ENCODE data around the gene NDUFAF8.

Gene NDUFAF8

GRCh38 chr17:81256616-81257015, 17.5 kb downstream of the NDUFAF8 start:
- no peak for DNase-seq (ENCODE audit: extremely low read depth, low read depth)

DNA sequence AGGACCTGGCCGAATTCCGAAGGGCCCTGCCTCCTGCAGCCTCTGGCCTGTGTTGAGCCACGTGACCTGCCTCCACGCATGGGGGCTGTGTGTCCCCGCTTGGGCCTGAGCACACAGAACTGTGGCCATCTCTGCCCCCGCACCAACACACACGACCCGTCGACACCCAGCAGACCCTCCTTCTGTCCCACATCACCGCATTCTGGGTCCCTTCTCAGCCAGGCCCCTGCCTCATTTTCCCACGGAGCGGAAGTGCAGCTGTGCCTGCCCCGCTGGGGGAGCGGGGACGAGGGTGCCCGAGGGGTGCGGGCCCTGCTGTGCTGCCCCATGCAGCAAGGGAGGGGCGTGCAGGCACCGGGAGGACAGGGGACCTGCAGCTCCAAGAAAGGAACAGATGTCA, 18.4 kb downstream of the NDUFAF8 start:
- DNase-seq (ENCODE audit: extremely low read depth, low read depth) = no peak
- no peak for TF ChIP-seq CTCF (IDR thresholded peaks at IDR 0.05; ENCODE audit: low read depth, low read length)

More at GRCh38 chr17:81256616-81257015, 17.5 kb downstream of the NDUFAF8 start:
- TF ChIP-seq CTCF (IDR thresholded peaks at IDR 0.05; ENCODE audit: low read depth, low read length) = no peak

DNA sequence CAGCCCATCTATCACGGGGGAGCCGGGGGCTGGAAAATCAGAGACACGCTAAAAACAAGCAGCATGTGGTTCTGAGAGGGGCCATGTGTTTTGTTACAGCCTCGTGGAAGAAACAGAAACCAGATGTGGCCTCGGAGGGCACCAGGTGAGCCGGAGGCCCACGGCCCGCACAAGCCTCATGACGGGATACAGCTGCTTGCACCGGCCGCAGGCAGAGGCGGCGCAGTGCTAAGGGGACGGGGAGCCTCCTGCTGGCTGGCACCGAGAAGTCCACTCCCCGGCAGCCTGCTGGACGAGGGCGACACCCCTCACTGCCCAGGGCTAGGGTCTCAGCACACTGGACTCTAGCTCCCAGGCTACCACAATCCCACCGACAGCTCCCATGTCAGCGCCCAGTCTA, 19.2 kb downstream of the NDUFAF8 start:
- no peak for DNase-seq (ENCODE audit: extremely low read depth, low read depth)
- no peak for TF ChIP-seq CTCF (IDR thresholded peaks at IDR 0.05; ENCODE audit: low read depth, low read length)

DNA sequence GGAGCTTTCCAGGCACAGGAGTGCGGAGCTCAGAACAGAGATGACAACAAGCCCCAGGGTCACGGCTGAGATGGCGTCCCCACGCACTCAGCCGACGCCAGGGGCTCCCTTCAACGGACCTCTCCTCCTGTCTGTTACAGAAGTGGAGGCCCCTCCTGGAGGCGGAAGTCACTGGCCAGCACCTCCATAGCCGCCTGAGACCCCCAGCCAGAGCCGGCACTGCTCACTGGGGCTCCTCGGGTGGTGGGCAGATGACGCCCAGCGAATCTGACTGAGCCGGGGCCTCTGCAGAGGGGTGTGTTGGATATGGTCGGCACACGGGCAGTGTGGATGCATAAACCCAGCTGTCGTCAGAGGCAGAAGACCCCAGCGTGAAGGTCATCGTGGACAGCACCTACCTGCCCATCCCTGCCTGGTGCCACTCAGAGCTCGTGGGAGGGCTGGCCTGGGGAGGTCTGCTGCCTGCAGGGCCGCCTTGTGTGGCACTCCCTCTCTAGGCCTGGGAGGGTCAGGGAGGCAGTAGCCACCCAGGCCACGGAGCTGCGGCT, 20.0 kb downstream of the NDUFAF8 start:
- DNase-seq (ENCODE audit: extremely low read depth, low read depth) = no peak
- no peak for TF ChIP-seq CTCF (IDR thresholded peaks at IDR 0.05; ENCODE audit: low read depth, low read length)

DNA sequence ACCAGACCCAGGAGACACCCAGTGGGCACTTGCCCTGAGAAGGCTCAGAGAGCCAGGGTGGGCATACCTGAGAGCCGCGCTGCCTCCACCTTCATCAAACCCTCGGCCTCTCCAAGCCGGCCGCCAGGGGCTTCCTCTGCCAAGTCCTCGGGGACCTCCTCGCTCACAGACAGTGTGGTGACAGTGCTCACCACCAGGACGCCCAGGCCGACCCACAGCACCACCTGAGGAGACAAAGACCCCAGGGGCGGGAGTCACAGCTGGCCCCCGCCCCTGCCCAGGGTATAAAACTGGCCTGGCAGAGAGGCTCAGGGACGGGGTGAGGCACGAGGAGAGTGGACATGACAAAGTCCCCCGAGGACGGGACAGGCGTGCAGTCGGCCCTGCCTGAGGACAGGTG, 21.1 kb downstream of the NDUFAF8 start:
- DNase-seq (ENCODE audit: extremely low read depth, low read depth) = no peak
- TF ChIP-seq CTCF (IDR thresholded peaks at IDR 0.05; ENCODE audit: low read depth, low read length) = no peak

GRCh38 chr17:81260641-81261040, 21.5 kb downstream of the NDUFAF8 start:
- TF ChIP-seq CTCF (IDR thresholded peaks at IDR 0.05; ENCODE audit: low read depth, low read length) = no peak
- no peak for DNase-seq (ENCODE audit: extremely low read depth, low read depth)

GRCh38 chr17:81261096-81261495, 22.0 kb downstream of the NDUFAF8 start:
- no peak for TF ChIP-seq CTCF (IDR thresholded peaks at IDR 0.05; ENCODE audit: low read depth, low read length)
- DNase-seq (ENCODE audit: extremely low read depth, low read depth) = no peak
